Activated gamma-delta T cell (primary cell): ENCODE data around the gene HIP1.
"Not testable (repeated sequence)": the region's sequence is repeated elsewhere in the genome, so short reads cannot be mapped to it uniquely, and the experiment has no call there.

Experiments
- DNase-seq: peaks from one replicate; lab custom pipeline; 2025; lab: John Stamatoyannopoulos, UW

HIP1 gene

GRCh38 chr7:75716992-75717626, 21.6 kb downstream of the HIP1 start:
- DNase-seq = no peak

- no peak for DNase-seq
Observed at GRCh38 chr7:75715864-75716263, 22.9 kb downstream of the HIP1 start.

DNA sequence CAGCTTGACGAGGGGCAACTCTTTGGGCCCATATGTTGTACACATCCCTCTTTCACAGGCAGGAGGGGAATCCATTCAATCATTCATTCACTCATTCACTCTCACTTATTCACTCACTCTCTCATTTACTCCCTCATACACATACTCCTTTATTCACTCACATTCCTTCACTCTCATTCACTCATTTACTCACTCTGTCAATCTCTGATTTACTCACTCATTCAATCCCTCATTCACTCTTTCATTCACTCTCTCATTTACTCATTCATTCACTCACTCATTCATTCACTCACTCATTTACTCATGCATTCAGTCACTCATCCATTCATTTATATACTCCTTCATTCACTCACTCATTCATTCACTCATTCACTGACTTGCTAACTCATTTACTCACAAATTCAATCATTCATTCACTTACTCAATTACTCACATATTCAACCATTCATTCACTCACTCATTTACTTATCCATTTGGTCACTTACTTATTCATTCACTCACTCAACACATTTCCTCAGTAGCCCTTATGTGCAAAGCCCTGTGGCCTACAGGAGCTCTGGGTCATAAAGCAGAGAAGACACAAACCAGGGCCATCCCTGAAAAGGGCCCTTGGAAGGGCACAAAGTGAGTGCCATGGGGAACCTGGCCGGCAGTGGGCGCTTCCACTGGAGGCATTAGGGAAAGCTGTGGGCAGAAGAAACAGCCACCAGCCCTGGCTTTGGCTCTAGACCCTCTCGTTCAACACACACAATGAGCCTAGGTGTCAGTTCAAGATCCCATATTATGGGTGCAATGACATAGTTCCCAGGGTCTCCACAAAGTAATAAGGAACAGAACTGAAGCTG, 26.0 kb downstream of the HIP1 start:
- no peak for DNase-seq

GRCh38 chr7:75711656-75712514, 26.9 kb downstream of the HIP1 start:
- no peak for DNase-seq

- DNase-seq = no peak
Observed at GRCh38 chr7:75711076-75711475, 27.7 kb downstream of the HIP1 start.

- no peak for DNase-seq
Observed at GRCh38 chr7:75704928-75705327, 33.8 kb downstream of the HIP1 start.

- no peak for DNase-seq
Observed at GRCh38 chr7:75702515-75702914, 36.2 kb downstream of the HIP1 start.

GRCh38 chr7:75699993-75700392, 38.7 kb downstream of the HIP1 start:
- DNase-seq = no peak

DNA sequence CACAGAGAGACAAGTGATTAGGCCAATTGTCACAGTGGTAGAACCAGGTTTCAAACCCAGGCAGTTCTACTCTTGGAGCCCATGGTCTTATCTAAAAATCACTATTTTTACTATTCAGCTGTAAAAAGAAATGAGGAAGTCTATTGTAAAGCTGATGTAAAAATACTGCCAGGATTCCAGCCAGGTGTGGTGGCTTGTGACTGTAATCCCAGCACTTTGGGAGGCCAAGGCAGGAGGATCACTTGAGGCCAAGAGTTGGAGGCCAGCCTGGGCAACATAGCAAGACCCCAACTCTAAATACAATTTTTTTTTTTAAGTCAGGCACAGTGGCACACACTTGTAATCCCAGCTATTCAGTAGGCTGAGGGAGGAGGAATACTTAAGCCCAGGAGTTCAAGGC, 40.4 kb downstream of the HIP1 start:
- no peak for DNase-seq

DNA sequence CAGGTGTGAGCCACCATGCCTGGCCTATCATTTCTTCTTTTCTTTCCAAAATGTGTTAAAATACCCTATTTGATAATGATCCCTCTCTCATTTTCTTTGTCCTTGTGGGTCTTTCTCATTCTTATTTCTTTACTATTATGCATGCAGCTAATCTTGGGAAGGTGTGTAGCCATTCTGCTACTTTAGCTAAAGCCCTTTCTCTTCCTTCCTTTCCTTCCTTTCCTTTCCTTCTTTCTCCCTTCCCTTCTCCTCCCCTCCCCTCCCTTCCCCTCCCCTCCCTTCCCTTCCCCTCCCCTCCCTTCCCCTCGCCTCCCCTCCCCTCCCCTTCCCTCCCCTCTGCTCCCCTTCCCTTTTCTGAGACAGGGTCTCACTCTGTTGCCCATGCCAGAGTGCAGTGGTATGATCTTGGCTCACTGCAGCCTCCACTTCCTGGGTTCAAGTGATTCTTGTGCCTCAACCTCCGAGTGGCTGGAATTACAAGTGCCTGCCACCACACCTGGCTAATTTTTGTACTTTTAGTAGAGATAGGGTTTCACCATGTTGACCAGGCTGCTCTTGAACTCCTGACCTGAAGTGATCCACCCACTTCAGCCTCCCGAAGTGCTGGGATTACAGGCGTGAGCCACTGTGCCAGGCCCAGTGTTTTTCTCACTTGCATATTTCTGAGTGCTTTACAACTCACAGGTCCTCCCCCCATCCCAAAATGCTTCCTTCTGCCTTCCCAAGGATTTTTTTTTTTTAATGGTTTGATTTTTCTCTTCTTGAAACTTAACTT, 42.3 kb downstream of the HIP1 start:
- no peak for DNase-seq

DNA sequence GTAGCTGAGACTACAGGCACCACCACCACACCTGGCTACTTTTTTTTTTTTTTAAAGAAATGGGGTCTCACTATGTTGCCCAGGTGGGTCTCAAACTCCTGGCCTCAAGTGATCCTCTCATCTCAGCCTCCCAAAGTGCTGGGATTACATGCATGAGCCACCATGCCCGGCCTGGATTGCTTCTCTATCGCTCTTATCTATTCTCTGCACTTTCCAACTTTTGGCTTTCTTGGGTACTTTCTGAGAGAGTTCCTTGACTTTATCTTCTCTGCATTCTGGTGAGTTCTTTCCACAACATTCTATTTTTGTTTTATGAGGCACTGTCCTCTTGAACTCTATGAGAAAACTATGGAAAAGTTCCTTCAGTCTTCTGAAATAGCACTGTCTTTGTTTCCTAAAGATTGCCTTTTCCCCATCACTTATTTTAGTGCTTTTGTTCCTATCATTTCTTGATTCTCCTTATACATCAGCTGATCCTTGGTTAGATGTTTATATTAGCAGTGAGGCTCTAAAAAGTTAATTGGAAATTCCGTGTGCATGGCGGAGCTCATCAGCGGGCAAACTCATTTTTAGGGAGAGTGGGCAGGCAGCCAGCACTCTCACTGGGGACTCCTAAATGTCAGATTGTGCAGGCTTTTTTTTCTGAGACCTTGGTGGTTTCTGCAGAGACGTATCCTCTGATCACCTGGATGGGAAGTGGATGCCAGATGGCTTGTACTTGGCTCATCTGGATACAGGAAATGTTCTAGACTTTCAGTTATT, 43.9 kb downstream of the HIP1 start:
- DNase-seq = no peak

DNA sequence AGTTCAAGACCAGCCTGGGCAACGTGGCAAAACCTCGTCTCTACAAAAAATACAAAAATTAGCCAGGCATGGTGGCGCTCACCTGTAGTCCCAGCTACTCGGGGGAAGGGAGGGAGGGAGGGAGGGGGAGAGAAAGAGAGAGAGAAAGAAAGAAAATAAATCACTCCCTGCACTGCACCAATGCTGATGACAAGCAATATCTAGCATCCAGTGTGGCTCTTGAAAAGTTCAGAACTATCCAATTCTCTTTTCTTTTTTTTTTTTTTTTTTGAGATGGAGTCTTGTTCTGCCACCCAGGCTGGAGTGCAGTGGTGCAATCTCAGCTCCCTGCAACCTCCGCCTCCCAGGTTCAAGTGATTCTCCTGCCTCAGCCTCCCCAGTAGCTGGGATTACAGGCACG, 45.1 kb downstream of the HIP1 start:
- DNase-seq = not testable (repeated sequence)

- DNase-seq = no peak
Observed at GRCh38 chr7:75691793-75692543, 46.8 kb downstream of the HIP1 start.

DNA sequence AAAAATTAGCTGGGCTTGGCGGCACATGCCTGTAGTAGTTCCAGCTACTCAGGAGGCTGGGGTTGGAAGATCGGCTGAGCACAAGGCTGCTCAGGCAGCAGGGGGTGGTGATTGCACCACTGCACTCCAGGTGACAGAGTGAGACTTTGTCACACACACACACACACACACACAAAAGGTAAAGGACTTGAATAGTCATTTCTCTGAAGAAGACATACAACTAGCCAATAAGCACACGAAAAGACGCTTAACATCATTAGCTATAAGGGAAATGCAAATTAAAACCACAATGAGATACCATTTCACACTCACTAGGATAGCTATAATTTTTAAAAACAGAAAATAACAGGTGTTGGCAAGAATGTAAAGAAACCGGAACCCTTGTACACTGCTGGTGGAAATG, 48.6 kb downstream of the HIP1 start:
- no peak for DNase-seq

- DNase-seq = no peak
Observed at GRCh38 chr7:75689246-75690099, 49.3 kb downstream of the HIP1 start.

GRCh38 chr7:75688200-75689136, 50.3 kb downstream of the HIP1 start:
- DNase-seq = no peak

DNA sequence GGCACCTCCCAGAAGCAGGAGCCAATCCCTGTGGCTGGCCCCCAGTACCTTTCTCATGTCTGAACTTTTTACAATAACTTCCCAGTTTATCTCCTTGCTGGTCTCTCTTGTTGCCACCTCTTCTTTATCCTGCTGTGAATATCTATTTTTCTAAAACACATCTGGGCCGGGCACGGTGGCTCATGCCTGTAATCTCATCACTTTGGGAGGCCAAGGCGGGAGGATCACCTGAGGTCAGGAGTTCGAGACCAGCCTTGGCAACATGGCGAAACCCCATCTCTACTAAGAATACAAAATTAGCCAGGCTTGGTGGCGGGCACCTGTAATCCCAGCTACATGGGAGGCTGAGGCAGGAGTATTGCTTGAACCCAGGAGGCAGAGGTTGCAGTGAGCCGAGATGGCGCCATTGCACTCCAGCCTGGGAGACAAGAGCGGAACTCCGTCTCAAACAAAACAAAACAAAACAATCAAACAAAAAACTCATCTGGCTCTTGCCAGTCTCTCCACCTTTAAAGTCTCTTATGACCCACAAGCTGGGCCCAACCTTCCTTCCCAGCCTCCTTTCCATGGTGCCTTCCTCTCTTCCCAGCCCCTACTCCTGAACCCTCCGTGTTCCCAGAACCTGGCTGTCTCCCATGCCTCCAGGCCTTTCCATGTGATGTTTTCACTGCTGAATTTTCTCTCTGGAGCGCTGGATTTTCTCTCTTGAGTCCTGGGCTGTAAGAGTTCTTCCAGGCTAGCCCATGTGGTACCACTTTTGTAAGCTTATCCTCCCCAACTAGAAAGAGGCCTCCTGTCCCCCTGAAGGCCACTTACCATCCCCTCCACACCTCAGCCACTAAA, 51.3 kb downstream of the HIP1 start:
- no peak for DNase-seq
